ENCODE measurements around the gene PIK3R3.

The PIK3R3 gene

DNA sequence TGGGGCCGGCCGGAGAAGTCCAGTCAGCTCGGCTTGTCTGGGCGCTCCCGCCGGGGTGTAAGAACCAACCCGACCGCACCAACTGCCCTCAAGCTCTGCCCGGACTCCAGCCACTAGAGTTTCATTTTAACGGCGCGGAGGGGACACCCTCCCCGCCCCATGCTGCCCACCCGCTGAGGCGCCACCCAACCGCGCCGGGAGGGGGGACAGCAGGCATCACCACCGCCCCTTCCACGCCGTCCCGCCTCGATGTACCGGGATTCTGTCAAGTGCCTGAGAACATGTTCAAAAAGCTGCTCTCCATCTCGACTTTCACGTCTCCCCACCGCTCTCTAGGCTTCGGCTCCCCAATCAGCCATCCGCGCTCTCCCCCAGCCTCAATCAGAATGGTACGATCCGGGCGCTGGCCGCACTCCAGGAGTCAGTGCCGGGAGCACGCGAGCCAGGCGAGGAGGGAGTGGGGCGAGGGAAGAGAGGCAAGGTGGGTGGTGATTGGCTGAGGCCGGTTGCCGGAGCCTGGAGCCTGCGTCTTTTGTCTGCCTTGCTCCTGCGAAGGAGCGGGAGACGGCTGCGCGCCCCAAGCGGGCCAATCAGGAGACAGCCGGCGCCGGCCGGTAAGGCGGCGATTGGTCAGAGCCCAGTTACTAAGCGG is at the start of gene PIK3R3:
Gene PIK3R3, minus strand, starts transcription at position 101 of the 652 bp plus-strand sequence. CDS start 677 bp downstream, outside the sequence.
- peak; percentile 69 for DNase-seq

DNA sequence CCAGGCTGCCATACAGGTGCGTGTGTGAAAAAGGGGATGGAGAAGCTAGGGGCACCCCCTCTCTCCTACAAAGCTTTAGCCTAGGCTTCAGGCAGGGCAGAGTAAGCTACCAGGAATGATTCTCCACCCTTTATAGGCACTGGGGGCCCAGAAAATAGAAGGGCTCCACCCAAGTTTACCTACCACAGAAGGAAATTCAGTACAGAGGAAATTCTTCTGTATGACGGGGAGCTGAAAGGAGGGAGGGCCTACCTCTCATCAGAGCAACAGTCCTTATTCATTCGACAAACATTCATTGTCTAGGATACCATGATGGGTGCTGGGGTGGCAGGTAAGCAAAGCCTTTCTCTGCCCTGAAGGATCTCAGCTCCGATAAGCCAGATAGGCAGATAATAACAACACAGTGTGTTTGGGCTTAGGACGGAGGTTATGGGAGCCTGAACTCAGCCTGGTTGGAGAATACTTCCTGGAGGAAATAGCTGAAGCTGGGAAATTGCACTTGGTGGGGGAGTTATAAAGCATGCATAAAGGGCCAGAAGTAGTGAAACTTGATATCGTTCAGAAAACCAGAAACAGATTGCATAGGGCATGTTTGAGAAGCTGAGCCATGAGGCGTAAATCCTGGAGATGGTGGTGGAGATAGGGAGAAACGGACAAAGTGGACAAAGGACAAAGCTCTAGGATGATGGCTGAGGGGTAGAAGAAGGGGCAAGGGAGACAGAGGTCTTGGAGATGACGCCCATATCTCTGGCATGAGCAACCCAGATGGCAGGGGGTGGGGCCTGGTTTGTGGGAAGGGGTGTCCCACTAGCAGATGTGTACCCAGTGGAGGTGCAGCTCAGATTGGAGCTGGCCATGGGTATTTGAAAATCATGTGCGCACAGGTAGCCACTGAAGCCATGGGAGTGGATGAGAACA is 49.2 kb upstream of the PIK3R3 start:
- DNase-seq, result no peak

DNA sequence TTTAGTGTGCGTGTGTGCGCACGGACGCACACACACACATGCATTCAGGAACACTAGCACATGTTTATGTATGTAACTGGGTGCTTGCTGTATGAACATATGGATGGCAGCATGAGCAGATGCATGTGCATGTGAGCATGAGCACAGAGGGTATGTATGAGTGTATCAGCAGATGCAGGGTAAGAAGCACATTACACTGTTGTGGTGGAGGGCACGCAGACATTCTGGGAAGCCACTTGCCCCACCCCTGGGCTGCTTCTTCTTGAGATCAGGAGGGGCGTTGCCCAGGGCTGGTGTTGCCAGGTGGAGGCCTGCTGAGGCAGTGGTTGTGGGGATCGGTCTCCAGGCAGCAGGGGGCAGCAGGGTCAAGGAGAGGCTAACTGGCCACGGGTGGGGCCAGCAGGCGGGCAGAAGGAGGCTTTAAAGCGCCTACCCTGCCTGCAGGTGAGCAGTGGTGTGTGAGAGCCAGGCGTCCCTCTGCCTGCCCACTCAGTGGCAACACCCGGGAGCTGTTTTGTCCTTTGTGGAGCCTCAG is 47.7 kb upstream of the PIK3R3 start:
- DNase-seq, result no peak

DNA sequence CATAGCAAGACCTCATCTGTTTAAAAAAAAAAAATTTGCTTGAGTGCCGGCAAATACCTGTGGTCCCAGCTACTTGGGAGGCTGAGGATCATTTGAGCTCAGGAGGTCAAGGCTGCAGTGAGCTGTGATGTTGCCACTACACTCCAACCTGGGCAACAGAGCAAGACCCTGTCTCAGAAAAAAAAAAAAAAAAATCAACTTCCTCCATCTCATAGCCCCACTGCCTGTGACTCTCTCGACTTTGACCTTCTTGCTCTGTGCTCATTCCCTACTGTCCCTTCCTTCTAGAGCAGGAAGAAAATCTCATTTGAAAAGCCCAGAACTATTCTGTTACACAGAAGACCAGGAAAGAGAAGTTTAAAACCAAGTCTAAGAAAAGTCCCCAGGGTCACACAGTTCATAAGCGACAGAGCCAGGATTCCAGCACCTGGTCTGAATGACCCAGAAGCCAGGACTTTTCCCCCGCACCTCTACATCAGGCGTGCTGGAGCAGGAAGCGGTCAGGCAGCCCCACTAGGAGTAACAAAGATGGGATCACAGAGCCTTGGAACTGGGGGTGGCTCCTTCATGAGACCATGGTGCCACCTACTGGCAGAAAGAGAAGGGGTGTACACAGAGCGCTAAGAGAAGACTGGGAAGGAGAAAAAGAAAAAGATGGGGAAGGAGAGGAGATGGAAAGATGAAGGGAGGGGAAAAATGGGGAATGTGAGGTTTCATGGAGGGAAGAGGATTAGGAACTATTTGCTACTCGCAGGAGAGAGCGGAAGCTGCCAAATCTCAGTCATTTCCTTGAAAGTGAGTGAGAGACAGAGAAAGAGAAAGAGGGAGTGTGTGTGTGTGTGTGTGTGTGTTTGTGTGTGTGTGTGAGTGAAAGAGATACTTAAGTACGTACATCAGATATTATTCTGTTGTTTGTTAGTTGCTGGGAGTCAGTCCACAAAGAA is 47.0 kb upstream of the PIK3R3 start:
- DNase-seq, result peak; percentile 61

DNA sequence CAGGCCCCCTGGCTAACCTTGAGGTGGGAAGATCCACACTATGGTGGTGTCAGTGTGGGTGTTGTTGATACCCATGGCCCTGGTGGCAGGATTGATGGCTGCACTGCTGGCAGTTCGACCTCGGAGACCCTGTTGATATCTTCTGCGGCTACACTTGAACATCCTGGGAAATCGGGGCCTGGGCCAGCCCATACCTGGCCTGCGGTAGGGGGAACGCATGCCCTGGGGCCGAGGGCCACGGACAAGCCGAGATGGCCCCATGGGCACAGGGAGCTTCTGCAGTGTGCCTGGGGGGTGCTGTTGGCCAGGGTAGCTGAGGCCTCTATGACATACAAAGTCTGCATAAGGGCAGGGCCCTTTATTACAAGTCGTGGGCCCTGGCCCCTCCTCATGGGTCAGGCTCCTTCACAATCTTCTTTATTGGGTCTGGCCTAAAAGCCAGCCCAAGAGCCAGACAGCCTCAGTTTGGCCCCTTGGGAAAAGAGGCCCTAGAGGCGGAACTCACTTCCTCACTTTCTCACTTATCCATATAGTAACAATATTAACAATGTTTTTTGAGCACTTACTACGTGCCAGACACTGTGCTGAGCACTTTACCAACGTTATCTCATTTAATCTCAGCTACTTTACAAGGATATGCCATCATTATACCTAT is 43.9 kb upstream of the PIK3R3 start, which contains the start of gene P3R3URF:
Gene P3R3URF, minus strand, starts transcription at position 278 of the 655 bp plus-strand sequence. Its CDS starts 17 bp downstream, at position 261.
- DNase-seq, result no peak

DNA sequence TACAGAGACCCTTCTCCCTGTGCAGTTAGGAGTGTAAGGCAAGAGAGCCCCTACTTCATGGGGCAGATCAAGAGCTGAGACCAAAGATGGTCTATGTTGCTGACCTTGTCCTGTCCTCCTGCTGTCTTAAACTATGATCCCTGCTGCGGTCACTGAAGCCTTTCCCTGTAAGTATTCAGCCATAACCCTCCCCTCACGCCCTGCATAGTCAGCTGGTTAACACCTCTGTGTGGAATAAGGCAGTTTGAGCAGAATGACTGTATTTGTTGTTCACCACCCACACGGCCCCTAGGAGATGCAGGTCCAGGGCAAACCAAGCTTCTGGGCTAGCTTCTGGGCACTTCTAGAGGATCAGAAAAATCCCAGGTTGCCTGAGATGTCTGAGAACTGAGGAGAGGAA is 42.8 kb upstream of the PIK3R3 start:
- no peak for DNase-seq

DNA sequence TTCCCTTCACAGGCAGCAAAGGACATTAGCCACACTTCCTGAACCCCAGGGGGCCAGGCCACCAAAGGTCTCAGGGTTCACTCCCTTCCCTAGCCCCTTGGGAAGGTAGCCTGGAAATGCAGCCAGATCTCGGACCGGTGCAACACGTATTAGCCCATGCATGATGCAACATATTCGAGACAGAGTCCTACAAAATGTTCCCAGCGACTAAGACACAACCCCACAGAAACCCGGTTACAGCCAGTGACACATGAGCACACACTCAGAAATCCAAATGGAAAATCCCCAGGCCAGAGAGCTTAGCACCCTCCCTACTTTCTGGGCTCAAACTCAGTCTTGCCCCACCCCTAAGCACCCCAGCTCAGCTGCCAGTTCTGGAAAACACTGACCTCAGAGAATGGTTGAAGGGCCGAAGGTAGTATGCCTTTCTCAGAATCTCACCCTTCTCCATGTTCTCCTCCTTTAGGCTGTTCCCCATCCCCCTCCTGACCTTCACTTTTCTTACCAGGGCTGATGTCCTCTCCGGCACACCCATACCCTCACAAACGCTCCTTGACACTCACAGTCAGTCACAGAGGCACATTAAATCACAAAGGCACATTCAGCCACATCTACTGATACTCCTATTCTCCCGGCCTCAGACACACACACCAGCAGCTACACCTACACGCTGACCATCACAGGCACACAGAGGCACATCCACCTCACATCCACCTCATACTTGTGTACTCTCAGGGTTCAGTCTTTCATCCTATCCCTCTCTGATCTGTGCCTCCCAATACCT is 42.2 kb upstream of the PIK3R3 start, which contains the start of gene TSPAN1:
Gene TSPAN1, plus strand, starts transcription at position 640 of the 784 bp plus-strand sequence. CDS start 6,021 bp downstream, outside the sequence.
- DNase-seq, result no peak

DNA sequence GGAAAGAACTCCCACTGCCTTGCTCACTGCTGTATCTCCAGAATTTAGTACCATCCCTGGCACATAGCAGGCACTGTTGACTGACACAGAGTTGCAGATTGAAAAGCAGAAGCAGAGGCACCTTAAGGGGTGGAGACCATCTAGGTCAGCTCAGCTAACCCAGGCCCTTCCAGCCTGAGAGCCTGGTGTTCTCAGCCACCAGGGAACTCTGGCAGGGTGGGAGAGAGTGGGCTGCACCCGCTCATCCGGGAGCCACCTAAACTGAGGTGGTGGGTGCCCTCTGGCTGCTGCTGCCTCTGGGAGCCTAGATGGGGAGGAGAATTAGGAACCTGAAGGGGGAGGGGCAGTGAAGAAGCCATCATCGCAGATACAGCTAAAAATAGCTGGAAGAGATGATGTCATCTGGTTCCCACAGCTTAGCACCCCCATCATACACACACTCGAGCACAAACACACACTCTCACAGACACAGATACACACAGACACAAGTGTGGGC is 41.0 kb upstream of the PIK3R3 start:
- no peak for DNase-seq

DNA sequence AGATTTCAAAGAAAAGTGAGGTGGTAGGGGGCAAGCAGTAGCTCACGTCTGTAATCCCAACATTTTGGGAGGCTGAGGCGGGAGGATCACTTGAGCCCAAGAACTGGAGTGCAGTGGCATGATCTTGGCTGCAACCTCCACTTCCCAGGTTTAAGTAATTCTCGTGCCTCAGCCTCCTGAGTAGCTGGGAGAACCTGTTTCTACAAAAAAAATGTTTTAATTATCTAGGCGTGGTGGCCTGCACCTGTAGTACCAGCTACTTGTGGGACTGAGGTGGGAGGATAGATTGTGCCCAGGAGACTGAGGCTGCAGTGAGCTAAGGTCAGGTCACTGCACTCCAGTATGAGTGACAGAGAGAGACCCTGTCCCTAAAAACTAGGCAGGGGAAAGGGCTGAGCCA is 39.9 kb upstream of the PIK3R3 start:
- DNase-seq, result no peak

DNA sequence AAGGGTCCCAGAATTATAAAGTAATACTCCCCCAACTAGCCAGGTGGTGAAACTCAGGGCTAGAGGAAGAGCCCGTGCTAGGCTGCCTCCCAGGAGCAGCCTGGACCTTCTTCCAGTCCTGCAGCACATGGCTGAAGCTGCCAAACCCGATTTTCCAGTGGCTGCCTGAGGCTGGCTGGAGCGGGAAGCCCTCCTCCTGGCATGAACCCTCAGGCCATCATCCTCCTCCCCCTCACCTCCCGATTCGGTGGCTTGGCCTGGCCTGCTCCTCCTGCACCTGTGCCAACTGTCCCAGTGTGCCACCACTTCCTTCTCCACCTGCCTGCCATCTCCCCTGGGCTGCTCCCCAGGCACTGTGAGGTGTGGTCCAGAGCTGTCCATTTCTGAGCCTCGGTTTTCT is 39.4 kb upstream of the PIK3R3 start:
- DNase-seq, result no peak

DNA sequence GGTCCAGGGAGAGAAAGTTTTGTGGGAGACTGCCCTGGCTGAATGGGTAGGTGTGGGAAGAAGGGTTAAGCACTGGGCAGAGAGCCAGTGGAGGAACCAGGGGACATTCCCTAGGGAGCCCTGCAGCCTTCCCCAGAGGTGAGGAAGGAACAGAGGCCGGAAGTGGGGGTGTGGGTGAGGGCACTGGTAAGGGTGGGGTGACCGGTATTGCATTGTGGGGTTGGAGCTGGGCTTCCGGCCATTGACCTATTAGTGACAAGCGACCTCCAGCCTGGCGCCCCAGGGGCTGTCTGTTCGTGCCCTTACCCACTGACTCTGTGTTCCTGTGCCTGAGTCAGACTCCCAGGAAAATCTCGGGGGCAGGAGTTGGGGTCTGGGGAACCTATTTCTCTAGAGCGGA is 38.9 kb upstream of the PIK3R3 start:
- DNase-seq, result no peak

DNA sequence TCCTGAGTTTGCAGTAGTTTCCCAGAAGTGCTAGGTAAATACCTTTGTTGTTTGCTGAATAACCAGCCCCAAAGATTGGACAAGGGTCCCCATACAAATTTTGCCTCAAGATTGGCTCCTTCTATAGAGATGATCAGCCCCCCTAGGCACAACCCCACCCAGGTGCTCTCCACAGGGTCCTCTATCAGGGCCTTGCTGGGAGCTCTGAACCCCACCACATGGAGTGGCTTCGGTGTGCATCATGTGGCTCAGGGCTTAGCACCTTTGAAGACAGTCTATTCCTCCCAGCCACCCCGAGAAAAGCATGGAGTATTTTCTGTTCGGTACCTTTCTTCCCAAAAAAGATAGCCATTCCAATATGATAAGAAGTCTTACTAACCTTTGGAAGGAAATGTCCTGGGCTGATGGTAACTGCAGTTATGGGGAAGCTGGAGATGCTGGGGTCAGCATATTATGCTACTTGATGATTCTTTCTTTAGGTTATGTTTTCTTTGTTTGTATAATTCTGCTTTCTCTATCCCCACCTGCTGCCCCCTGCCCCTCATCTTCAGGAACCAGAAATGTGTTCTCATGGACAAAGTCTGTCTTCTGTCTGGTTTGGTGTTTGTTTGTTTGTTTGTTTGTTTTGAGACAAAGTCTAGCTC is 37.5 kb upstream of the PIK3R3 start:
- DNase-seq, result no peak

DNA sequence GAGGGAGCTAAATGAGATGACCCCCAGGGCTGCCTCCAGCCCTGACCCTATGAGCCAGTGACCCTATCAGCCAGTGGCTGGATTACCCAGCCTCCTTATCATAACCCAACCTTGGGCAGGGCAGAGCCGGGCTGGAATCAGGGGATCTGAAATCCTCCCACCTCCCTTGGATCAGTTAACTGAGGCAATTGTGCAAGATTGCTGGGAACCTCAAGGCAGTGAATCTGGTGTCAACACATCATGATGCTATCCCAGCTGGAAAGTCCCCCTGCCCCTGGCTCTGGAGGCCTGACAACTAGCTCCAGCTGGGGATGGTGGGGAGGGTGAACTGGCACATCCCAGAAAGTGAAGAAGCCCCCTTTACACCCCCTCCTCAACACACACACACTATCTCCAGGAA is 36.0 kb upstream of the PIK3R3 start:
- no peak for DNase-seq

DNA sequence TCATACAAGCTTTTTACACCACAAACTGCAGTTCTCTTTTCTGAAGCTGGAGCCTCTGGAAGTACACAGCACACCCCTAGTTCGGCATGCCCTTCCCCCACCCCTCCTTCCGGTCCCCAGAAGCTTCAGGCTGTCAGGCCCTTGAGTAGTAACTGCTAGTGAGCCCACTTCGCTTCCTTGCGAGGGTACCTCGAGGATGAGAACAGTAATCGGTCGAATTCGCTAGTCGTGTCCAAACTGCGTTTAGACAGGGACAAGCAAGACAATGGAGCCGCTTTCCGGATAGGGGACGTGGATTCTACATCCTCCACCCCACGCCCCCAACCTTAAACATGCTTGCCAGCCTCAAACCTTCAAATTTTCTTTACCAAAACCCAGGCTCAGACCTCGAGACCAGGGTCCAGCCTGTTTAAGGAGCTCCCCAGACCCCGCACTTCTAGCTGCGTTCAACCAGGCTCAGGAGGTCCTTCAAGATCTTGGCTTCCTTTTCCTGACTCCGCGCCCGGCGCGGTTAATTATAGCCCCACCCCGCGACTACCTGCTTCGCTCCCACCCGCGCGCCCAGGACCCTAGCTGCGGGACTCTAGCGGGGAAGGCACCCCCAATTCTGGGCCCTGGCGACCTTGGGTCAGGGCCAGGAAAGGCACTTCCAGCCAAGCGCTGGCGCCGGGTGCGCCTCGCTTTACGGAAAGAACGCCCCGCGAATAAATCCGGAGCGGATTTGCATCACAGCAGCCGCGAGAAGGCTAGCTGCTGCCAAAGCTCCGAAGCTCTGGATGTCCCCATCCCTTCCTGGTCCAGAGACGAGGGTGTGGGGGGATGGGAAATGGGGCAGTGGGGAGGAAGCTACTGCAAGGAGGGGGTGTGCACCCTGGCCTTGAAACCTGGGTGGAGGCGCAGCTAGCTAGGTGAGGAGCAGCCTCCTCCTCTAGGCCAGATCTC is 34.4 kb upstream of the PIK3R3 start:
- DNase-seq, result peak; percentile 25

DNA sequence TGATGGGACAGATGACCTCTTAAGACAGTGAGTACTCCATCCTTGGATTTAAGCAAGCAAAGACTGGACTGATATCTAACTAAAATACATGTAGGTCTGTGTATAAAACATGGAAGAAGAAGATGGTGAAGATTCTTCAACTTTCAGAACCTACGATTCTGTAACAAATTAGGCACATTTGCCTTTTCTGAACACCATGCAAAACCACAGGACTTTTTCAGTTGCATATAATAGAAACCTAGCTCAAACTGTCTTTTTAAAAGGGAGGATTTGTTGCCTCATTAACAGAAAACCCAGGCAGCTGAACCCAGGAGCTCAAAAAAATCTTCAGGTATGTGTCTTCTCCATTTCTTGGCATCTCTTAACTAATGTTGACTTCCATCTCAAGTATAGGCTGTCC is 27.8 kb upstream of the PIK3R3 start:
- no peak for DNase-seq

DNA sequence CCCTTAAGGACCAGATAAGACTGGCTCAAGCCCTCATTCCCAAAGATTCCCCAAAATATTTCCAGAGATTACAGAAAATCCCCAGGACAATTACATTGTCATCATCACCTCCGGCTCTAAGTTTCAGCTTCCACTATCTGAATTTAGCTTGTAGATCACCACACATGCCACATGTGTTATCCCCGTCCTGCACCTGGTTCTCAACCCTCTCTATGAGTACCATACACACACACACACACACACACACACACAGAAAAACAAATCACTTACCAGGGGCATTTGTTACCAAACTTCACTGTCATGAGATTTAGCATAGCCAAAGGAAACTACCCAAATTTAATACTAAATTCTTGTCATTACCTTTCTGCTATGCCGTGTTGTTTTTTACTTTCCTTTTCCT is 27.1 kb upstream of the PIK3R3 start:
- no peak for DNase-seq

DNA sequence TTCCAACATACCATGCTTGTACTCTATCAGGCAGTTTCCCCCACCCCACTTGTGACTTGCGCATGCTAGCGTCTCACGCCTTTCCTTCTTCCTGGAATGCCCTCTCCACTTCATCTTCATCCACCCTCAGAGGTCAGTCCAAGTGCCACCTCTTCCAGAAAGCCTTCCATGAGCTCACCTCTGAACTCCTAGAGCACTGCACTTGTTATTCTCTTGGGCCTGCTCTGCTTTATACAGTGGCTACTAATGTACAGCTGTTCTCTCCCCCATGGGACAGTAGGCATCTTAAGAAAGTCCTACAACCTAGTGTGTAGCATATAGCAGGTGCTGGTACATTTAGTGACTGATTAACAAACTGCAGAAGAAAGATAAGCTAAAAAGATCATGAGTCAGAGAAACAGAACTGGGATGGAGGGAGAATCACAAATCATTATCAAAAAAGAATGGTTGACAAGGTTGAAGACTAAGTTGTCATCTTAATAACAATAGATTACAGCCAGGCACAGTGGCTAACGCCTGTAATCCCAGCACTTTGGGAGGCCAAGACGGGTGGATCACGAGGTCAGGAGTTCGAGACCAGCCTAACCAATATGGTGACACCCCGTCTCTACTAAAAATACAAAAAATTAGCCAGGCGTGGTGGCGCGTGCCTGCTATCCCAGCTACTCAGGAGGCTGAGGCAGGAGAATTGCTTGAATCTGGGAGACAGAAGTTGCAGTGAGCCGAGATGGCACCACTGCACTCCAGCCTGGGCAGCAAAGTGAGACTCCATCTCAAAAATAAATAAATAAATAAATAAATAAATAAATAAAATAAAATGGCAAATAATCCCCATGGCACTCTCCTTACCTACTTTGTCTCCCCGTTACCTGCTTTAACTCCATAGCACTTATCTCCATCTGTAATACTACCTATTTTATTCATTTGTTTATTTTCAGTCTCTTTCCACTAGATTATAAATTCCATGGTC is 26.2 kb upstream of the PIK3R3 start:
- DNase-seq, result no peak

DNA sequence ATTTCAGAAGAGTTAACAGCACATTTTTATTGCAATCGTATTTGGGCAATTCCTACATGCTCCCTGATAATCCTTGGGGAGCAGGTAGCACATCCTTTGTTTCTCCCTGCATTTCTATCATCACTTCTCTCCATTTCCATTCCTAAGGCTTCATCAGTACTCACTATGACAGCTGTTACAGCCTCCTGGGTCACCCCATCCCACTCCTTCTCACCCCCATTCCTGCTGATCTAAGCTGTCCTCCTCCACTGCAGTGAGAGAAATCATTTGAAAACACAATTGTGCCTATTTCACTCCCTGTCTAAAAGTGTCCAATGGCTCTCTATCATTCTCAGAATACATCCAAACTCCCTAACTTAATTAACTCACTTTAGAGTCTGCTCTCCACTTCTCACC is 25.5 kb upstream of the PIK3R3 start:
- no peak for DNase-seq
